ENCODE data around the gene FIG4.

DNA sequence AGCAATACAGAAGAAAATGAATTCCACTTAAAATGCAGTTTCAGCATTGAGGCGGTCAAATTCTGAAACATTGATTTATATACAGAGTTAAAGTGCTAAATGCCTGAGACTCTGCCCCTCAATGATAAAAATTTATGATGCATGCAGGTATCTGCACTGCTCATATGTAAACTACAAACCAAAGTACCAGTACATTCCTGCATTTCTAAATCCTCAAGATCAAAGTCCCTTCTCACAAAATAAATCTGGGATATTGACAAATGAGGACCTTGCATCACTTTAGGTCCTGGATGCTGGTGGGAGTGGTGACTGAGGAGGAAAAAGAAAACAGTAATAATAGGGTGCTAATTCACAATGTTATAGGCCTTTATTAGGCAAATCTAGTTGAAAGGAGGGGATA lies 101.9 kb downstream of the FIG4 start:
- TF ChIP-seq, protein P1, sequence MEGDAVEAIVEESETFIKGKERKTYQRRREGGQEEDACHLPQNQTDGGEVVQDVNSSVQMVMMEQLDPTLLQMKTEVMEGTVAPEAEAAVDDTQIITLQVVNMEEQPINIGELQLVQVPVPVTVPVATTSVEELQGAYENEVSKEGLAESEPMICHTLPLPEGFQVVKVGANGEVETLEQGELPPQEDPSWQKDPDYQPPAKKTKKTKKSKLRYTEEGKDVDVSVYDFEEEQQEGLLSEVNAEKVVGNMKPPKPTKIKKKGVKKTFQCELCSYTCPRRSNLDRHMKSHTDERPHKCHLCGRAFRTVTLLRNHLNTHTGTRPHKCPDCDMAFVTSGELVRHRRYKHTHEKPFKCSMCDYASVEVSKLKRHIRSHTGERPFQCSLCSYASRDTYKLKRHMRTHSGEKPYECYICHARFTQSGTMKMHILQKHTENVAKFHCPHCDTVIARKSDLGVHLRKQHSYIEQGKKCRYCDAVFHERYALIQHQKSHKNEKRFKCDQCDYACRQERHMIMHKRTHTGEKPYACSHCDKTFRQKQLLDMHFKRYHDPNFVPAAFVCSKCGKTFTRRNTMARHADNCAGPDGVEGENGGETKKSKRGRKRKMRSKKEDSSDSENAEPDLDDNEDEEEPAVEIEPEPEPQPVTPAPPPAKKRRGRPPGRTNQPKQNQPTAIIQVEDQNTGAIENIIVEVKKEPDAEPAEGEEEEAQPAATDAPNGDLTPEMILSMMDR (IDR thresholded peaks at IDR 0.05) = no peak
- TF ChIP-seq POLR2A (IDR thresholded peaks at IDR 0.05) = no peak
